T-helper 9 cell (primary cell): ENCODE measurements around the gene ANKHD1.
A peak's percentile ranks its signal among the peaks of the same experiment; 100 is the strongest.

Experiments
- DNase-seq: peaks from one replicate; pipeline ENCODE4 v3.0.0-alpha.2; 2020
- total RNA-seq, 2 donors: gene quantifications; one replicate each; lab custom pipeline; 2026; lab: John Stamatoyannopoulos, UW

ANKHD1 gene
- 4.3 to 13.8 reads per million in 2 donors for total RNA-seq

GRCh38 chr5:140401362-140402257 is at the start of gene ANKHD1:
TSS of gene ANKHD1 (plus strand) at chr5:140401833. CDS start at chr5:140401968, 135 bp downstream.
- DNase-seq: peak; percentile 92

GRCh38 chr5:140355546-140355945 is 46.1 kb upstream of the ANKHD1 start:
- DNase-seq: no peak

GRCh38 chr5:140356853-140357725 is 44.5 kb upstream of the ANKHD1 start:
- no peak for DNase-seq

- peak; percentile 63 for DNase-seq
These were observed 43.9 kb upstream of the ANKHD1 start for GRCh38 chr5:140357726-140358093.

GRCh38 chr5:140358738-140359310 is 42.8 kb upstream of the ANKHD1 start:
- no peak for DNase-seq

GRCh38 chr5:140360101-140360500 is 41.5 kb upstream of the ANKHD1 start, which contains the start of gene SLC4A9:
TSS of gene SLC4A9 (plus strand) at chr5:140360194. CDS start at chr5:140360237, 43 bp downstream.
- DNase-seq: no peak

GRCh38 chr5:140360681-140361479 is 40.8 kb upstream of the ANKHD1 start:
- no peak for DNase-seq

- no peak for DNase-seq
These were observed 39.7 kb upstream of the ANKHD1 start for GRCh38 chr5:140361901-140362300.

GRCh38 chr5:140362311-140362710 is 39.3 kb upstream of the ANKHD1 start:
- no peak for DNase-seq

GRCh38 chr5:140362875-140363630 is 38.6 kb upstream of the ANKHD1 start:
- peak; percentile 84 for DNase-seq

- no peak for DNase-seq
These were observed 37.8 kb upstream of the ANKHD1 start for GRCh38 chr5:140363631-140364471.

GRCh38 chr5:140364472-140364765 is 37.2 kb upstream of the ANKHD1 start:
- no peak for DNase-seq

GRCh38 chr5:140365282-140365681 is 36.4 kb upstream of the ANKHD1 start:
- no peak for DNase-seq

GRCh38 chr5:140365941-140366340 is 35.7 kb upstream of the ANKHD1 start:
- DNase-seq: no peak

- no peak for DNase-seq
These were observed 34.9 kb upstream of the ANKHD1 start for GRCh38 chr5:140366589-140367255.

GRCh38 chr5:140367256-140368013 is 34.2 kb upstream of the ANKHD1 start:
- no peak for DNase-seq

- no peak for DNase-seq
These were observed 30.1 kb upstream of the ANKHD1 start for GRCh38 chr5:140371356-140372151.

GRCh38 chr5:140372971-140373487 is 28.6 kb upstream of the ANKHD1 start:
- DNase-seq: no peak
